K562 (cell line): ENCODE data around the gene SEC14L1. TPM values are rescaled to one million over a fixed set of nuclear protein-coding genes. Genes with fewer than 3 reads are reported as not detected.

Source experiments
- ATAC-seq: fragments of 200-7000 bp; cut with Tn5 transposase; 3 replicates; pipeline ENCODE4 v1.9.1; 2020; ENCODE audit warnings: moderate library complexity
- BruUV-seq: library from RNA; stranded (reverse); fragments of 400-500 nt; replicated peaks from 2 replicates; lab custom pipeline; 2021; lab: Mats Ljungman, UMichigan
- CTCF ChIA-PET: fragments of 300-600 bp; formaldehyde crosslinking; extraction: SDS; loops from one replicate; lab custom pipeline; 2021; ENCODE audit warnings: low intra/inter-chr PET ratio; lab: Yijun Ruan, JAX
- POLR2A ChIA-PET: fragments of 300-600, 350-650 bp; sonication (Branson Sonifier 250); formaldehyde crosslinking; extraction: SDS; loops from one replicate; lab custom pipeline; 2021; ENCODE audit warnings: antibody characterized with exemption, inconsistent platforms; lab: Yijun Ruan, JAX
- DNase-seq, 4 experiments: peaks; one replicate each; pipeline versions ENCODE4 v3.0.0 to v3.0.0-alpha.2; 2011 to 2018; ENCODE audit warnings: low spot score in 3 of 4, mixed read lengths in 3 of 4; ENCODE audit errors: extremely low read depth in 1 of 4
- FAIRE-seq: peaks from 2 replicates; lab custom pipeline; 2011; peaks lifted over from hg19 to GRCh38; lab: Jason Lieb, UNC
- H2AFZ ChIP-seq: 2 replicates; pipeline ENCODE4 v1.6.0; 2011; ENCODE audit warnings: low read depth, low read length, control low read depth, inconsistent platforms
- H3K27ac ChIP-seq: fragments of 200-600 bp; 3 replicates; pipeline ENCODE4 v1.8.0; 2011; ENCODE audit warnings: low read depth, mild to moderate bottlenecking, control low read depth, inconsistent platforms, low read length, moderate library complexity, mixed read lengths; ENCODE audit errors: extremely low read depth
- H3K27me3 ChIP-seq, 2 experiments: fragments of 300-600 bp in 1 of 2; 2 replicates in 1 of 2; 3 replicates in 1 of 2; pipeline versions ENCODE4 v1.6.0 to v1.8.0; 2011; ENCODE audit warnings: inconsistent platforms in 2 of 2, low read length in 2 of 2, mild to moderate bottlenecking in 1 of 2, mixed read lengths in 1 of 2, moderate library complexity in 1 of 2; ENCODE audit not compliant: control insufficient read depth in 2 of 2, insufficient read depth in 2 of 2
- H3K36me3 ChIP-seq: fragments of 300-600 bp; 3 replicates; pipeline ENCODE4 v1.8.0; 2011; ENCODE audit warnings: mild to moderate bottlenecking, low read length, inconsistent platforms; ENCODE audit not compliant: control insufficient read depth, insufficient read depth
- H3K4me1 ChIP-seq, 2 experiments: fragments of 200-600 bp in 1 of 2; replicated peaks in 1 of 2; 2 replicates in 1 of 2; 3 replicates in 1 of 2; pipeline versions ENCODE4 v1.5.1 to v1.8.0; 2011; ENCODE audit warnings: inconsistent platforms in 2 of 2, low read length in 2 of 2, mild to moderate bottlenecking in 1 of 2, mixed read lengths in 1 of 2, moderate library complexity in 1 of 2; ENCODE audit not compliant: control insufficient read depth in 2 of 2, insufficient read depth in 2 of 2
- H3K4me2 ChIP-seq: 2 replicates; pipeline ENCODE4 v1.6.1; 2011; ENCODE audit warnings: low read length, control low read depth, inconsistent platforms, mixed read lengths; ENCODE audit not compliant: insufficient read depth
- H3K4me3 ChIP-seq: fragments of 200-600 bp; sonication (generic), shearing (Covaris generic); 2 replicates; pipeline ENCODE4 v1.5.1; 2016; ENCODE audit warnings: control low read depth, inconsistent platforms
- H3K79me2 ChIP-seq: fragments of 200-600 bp; 3 replicates; pipeline ENCODE4 v1.8.0; 2011; ENCODE audit warnings: low read length, inconsistent platforms; ENCODE audit not compliant: control insufficient read depth, insufficient read depth
- H3K9ac ChIP-seq, 2 experiments: 2 replicates each; pipeline versions ENCODE4 v1.6.0 to v1.6.1; 2011; ENCODE audit warnings: low read depth in 2 of 2, low read length in 2 of 2, control low read depth in 1 of 2, inconsistent platforms in 1 of 2, mild to moderate bottlenecking in 1 of 2, mixed read lengths in 1 of 2; ENCODE audit not compliant: insufficient read depth in 1 of 2
- H3K9me1 ChIP-seq: one replicate; pipeline ENCODE4 v1.6.0; 2011; ENCODE audit warnings: inconsistent platforms, mild to moderate bottlenecking, low read length, moderate library complexity; ENCODE audit not compliant: control insufficient read depth, insufficient read depth
- H3K9me3 ChIP-seq: replicated peaks from 2 replicates; pipeline ENCODE4 v1.5.1; 2011; ENCODE audit warnings: low read depth, low read length, inconsistent platforms; ENCODE audit not compliant: control insufficient read depth, insufficient read depth
- H4K20me1 ChIP-seq: replicated peaks from 2 replicates; pipeline ENCODE4 v1.6.1; 2011; ENCODE audit warnings: low read length, inconsistent platforms, mixed read lengths; ENCODE audit not compliant: control insufficient read depth, insufficient read depth
- BRCA1 ChIP-seq, 2 experiments: fragments of 450-650 bp in 1 of 2; sonication (generic) in 1 of 2; formaldehyde crosslinking in 1 of 2; IDR thresholded peaks; 2 replicates each; pipeline versions ENCODE4 v1.5.0 to v1.6.1; 2017 to 2020; ENCODE audit warnings: mild to moderate bottlenecking in 1 of 2, missing genetic modification reagents in 1 of 2
- CBFA2T3 ChIP-seq: fragments of 450-650 bp; IDR thresholded peaks from 2 replicates; pipeline ENCODE4 v1.6.1; 2017
- FOXK1 ChIP-seq: sonication (generic); formaldehyde crosslinking; IDR thresholded peaks from 2 replicates; pipeline ENCODE4 v1.8.0; 2022; ENCODE audit warnings: missing genetic modification reagents, mild to moderate bottlenecking, borderline replicate concordance
- HMG20A ChIP-seq: fragments of 450-650 bp; formaldehyde crosslinking; conservative IDR thresholded peaks from 2 replicates; pipeline ENCODE4 v1.4.0; 2020; ENCODE audit warnings: mild to moderate bottlenecking, mixed read lengths
- KHSRP ChIP-seq: fragments of 450-650 bp; IDR thresholded peaks from 2 replicates; pipeline ENCODE4 v1.6.1; 2017
- NFYB ChIP-seq: IDR thresholded peaks from 2 replicates; pipeline ENCODE4 v1.6.1; 2011; ENCODE audit warnings: mild to moderate bottlenecking, moderate library complexity; ENCODE audit not compliant: insufficient read length; ENCODE audit errors: extremely low read depth
- NUFIP1 ChIP-seq: fragments of 450-650 bp; IDR thresholded peaks from 2 replicates; pipeline ENCODE4 v1.6.1; 2018; ENCODE audit not compliant: partially characterized antibody
- PTBP1 ChIP-seq: fragments of 200-400 bp; formaldehyde crosslinking; IDR thresholded peaks from 2 replicates; pipeline ENCODE4 v1.6.1; 2017; ENCODE audit warnings: low read depth, low read length
- ZBTB11 ChIP-seq, 3 experiments: fragments of 200-800 bp in 1 of 3; fragments of 250-450 bp in 1 of 3; fragments of 450-650 bp in 1 of 3; sonication (Bioruptor Pico) in 1 of 3; sonication (Bioruptor generic) in 1 of 3; formaldehyde crosslinking in 1 of 3; IDR thresholded peaks; 2 replicates each; pipeline versions ENCODE4 v1.6.1 to v1.8.0; 2016 to 2022; ENCODE audit warnings: mild to moderate bottlenecking in 2 of 3, missing genetic modification characterization in 2 of 3, missing compliant biosample characterization in 1 of 3, moderate library complexity in 1 of 3
- ZNF121 ChIP-seq: sonication (generic); formaldehyde crosslinking; conservative IDR thresholded peaks from 2 replicates; pipeline ENCODE4 v1.8.0; 2022; ENCODE audit warnings: missing genetic modification reagents
- ZNF224 ChIP-seq: sonication (generic); formaldehyde crosslinking; IDR thresholded peaks from 2 replicates; pipeline ENCODE4 v1.8.0; 2022; ENCODE audit warnings: mild to moderate bottlenecking, missing genetic modification reagents
- ZNF583 ChIP-seq: fragments of 250-450 bp; sonication (Bioruptor Pico); IDR thresholded peaks from 2 replicates; pipeline ENCODE4 v1.4.0; 2020
- WGBS: fragments of 100-300 bp; shearing (Covaris generic); methylation state at CpG from one replicate; pipeline ENCODE4 v1.1.6; 2016; ENCODE audit warnings: low coverage, mixed read lengths; ENCODE audit not compliant: insufficient coverage; ENCODE audit errors: missing lambda C conversion rate; 5-methylcytosine and 5-hydroxymethylcytosine counted together
- in situ Hi-C: fragments of 300-500 bp; cut with MboI; formaldehyde crosslinking; loops from 4 replicates; pipeline ENCODE4 v1.15.0; 2018; ENCODE audit warnings: inconsistent platforms, mixed read lengths
- intact Hi-C: fragments of 100-400 bp; cut with micrococcal nuclease; formaldehyde crosslinking; loops from 2 replicates; pipeline ENCODE4 v1.14.2; 2022
- polyA plus RNA-seq, 8 experiments: library from polyadenylated mRNA; depleted of rRNA in 4 of 8; stranded (reverse) in 5 of 8; unstranded in 3 of 8; fragments of >200 nt; fragmentation: Nextera tagmentation in 2 of 8; fragmentation: Illumina TruSeq in 1 of 8; extraction: Ambion mirVana in 2 of 8; extraction: Trizol in 1 of 8; gene quantifications; 2 replicates each; pipeline versions ENCODE4 v1.2.1 to v1.2.3, GENCODE V29; 2011 to 2014; ENCODE audit warnings: inconsistent platforms in 1 of 8, missing spikeins in 1 of 8
- total RNA-seq, 7 experiments: library from RNA; depleted of rRNA in 6 of 7; stranded (reverse); fragments of >200 nt in 6 of 7; fragmentation: Illumina TruSeq in 2 of 7; extraction: Trizol in 2 of 7; gene quantifications; 2 replicates each; pipeline versions ENCODE4 v1.2.1 to v1.2.3, GENCODE V29; 2011 to 2021; ENCODE audit warnings: low replicate concordance in 1 of 7
- TF ChIP-seq, protein P1 (sequence below): IDR thresholded peaks from 2 replicates; pipeline ENCODE4 v1.6.1; 2011; ENCODE audit not compliant: insufficient read length; ENCODE audit errors: extremely low read depth
- TF ChIP-seq, protein P2 (sequence below): fragments of 450-650 bp; formaldehyde crosslinking; IDR thresholded peaks from 2 replicates; pipeline ENCODE4 v1.4.0; 2020; ENCODE audit warnings: mild to moderate bottlenecking

Gene SEC14L1
- total and polyA plus RNA-seq, 9 of the 15 experiments (the other 6 are each of a cell fraction or from before 2014, with no cell fraction given): 3.1 to 39.7 (median 15.2) TPM

DNA sequence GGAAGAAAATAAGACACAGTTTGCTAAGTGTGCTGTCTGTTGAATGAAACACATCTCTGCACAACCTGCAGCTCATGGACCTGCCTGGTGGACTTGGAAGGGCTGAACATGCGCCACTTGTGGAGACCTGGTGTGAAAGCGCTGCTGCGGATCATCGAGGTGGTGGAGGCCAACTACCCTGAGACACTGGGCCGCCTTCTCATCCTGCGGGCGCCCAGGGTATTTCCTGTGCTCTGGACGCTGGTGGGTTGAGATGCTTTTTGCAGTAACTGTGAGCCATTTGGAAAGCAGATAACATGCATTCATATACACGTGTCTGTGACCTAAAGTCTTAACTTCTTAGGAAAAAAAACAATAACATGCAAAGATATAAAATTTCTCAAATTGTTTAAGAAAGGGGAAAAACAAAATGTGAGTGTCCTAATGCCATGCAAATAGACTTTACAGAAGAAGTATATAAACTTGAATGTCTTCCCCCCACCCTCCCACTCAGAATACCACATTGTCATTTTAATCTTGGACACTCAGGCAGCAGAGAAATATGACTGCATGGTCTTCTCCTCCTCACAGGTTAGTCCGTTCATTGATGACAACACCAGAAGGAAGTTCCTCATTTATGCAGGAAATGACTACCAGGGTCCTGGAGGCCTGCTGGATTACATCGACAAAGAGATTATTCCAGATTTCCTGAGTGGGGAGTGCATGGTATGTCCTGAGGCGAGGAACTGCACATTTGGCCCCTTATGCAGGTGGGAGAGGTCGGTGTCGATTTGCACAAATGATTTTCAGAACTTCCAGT is 65.6 kb downstream of the SEC14L1 start:
- CTCF ChIA-PET: no interaction called here
- no peak overlapping the region for H2AFZ ChIP-seq
- no peak overlapping the region for H3K4me2 ChIP-seq
- no peaks in the 10 kb centered on the region for H3K27me3 ChIP-seq
- no peak overlapping the region for H3K4me3 ChIP-seq
- 84% methylated on average over 14 of the region's 14 CpGs for WGBS
- H3K9ac ChIP-seq: 0 out of 4 replicates have a peak overlapping the region, but pooled peaks of 1 of the 2 experiments have one; percentile 11
- intact Hi-C loops: no loop called here
- FAIRE-seq (no peak), ATAC-seq (no peak), DNase-seq (no peak)
- BruUV-seq: no TSS peak
- in situ Hi-C loops: no loop called here
- H4K20me1 ChIP-seq: no peaks in the 10 kb centered on the region
- POLR2A ChIA-PET: no interaction called here
- H3K9me1 ChIP-seq: no peaks in the 10 kb centered on the region
- H3K27ac ChIP-seq: no peak overlapping the region
- no peaks in the 10 kb centered on the region for H3K9me3 ChIP-seq
- H3K36me3 ChIP-seq: peaks cover 82% of the 10 kb centered on the region; the same call in 2 of the 3 replicates
- H3K79me2 ChIP-seq: no peaks in the 10 kb centered on the region
- peaks cover 0 to 4% of the 10 kb centered on the region in 2 experiments; a peak in 1 of 5 replicates for H3K4me1 ChIP-seq
- TF ChIP-seq ZNF224 (CRISPR knock-in tag) (no peak), KHSRP (no peak), FOXK1 (no peak), PTBP1 (no peak), BRCA1 (IDR thresholded peaks at IDR 0.05) (no peak), BRCA1 (CRISPR knock-in tag; IDR thresholded peaks at IDR 0.05) (no peak), NUFIP1 (no peak), ZBTB11 (CRISPR knock-in tag; IDR thresholded peaks at IDR 0.05) (no peak), HMG20A (no peak), ZNF583 (CRISPR knock-in tag) (no peak), NFYB (no peak), ZNF121 (CRISPR knock-in tag) (no peak), CBFA2T3 (0 out of 2 replicates have a peak, but pooled peaks have one; percentile 8)
- TF ChIP-seq, protein P1, sequence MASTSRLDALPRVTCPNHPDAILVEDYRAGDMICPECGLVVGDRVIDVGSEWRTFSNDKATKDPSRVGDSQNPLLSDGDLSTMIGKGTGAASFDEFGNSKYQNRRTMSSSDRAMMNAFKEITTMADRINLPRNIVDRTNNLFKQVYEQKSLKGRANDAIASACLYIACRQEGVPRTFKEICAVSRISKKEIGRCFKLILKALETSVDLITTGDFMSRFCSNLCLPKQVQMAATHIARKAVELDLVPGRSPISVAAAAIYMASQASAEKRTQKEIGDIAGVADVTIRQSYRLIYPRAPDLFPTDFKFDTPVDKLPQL: no peak
- TF ChIP-seq, protein P2, sequence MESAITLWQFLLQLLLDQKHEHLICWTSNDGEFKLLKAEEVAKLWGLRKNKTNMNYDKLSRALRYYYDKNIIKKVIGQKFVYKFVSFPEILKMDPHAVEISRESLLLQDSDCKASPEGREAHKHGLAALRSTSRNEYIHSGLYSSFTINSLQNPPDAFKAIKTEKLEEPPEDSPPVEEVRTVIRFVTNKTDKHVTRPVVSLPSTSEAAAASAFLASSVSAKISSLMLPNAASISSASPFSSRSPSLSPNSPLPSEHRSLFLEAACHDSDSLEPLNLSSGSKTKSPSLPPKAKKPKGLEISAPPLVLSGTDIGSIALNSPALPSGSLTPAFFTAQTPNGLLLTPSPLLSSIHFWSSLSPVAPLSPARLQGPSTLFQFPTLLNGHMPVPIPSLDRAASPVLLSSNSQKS: no peak
